Endothelial cell of umbilical vein (primary cell): Measurements from ENCODE around the gene NR4A3. TPM values are rescaled to one million over a fixed set of nuclear protein-coding genes. Genes with fewer than 3 reads are reported as not detected.
A peak's percentile ranks its signal among the peaks of the same experiment; 100 is the strongest.

ENCODE experiments used
- BruUV-seq: library from RNA; stranded (reverse); fragments of 400-500 nt; replicated peaks from 2 replicates; lab custom pipeline; 2021; lab: Mats Ljungman, UMichigan
- CTCF ChIA-PET: fragments of 300-600, 350-600 bp; sonication (Branson Sonifier 250); formaldehyde crosslinking; loops from one replicate; lab custom pipeline; 2021; ENCODE audit warnings: antibody characterized with exemption, inconsistent platforms; lab: Charles Lee
- POLR2A ChIA-PET: fragments of 300-600, 350-600 bp; sonication (Branson Sonifier 250); formaldehyde crosslinking; loops from one replicate; lab custom pipeline; 2021; ENCODE audit warnings: antibody characterized with exemption, inconsistent platforms; lab: Charles Lee
- DNase-seq: peaks from one replicate; pipeline ENCODE4 v3.0.0-alpha.2; 2011; ENCODE audit warnings: low read depth, low spot score
- FAIRE-seq: peaks from 2 replicates; lab custom pipeline; 2011; peaks lifted over from hg19 to GRCh38; lab: Jason Lieb, UNC
- H2AFZ ChIP-seq: 2 replicates; pipeline ENCODE4 v1.6.0; 2012; ENCODE audit warnings: low read depth, low read length, control low read depth, inconsistent platforms
- H3K27ac ChIP-seq: 2 replicates; pipeline ENCODE4 v1.5.1; 2011; ENCODE audit warnings: low read depth, mild to moderate bottlenecking, control low read depth, low read length, moderate library complexity; ENCODE audit not compliant: insufficient read depth
- H3K27me3 ChIP-seq, 2 experiments: 2 replicates each; pipeline versions ENCODE4 v1.6.0 to v1.6.1; 2011; ENCODE audit warnings: low read length in 2 of 2, mixed read lengths in 1 of 2; ENCODE audit not compliant: control insufficient read depth in 2 of 2, insufficient read depth in 2 of 2
- H3K36me3 ChIP-seq, 2 experiments: 2 replicates in 1 of 2; 3 replicates in 1 of 2; pipeline ENCODE4 v1.5.1; 2011; ENCODE audit warnings: low read length in 2 of 2, mild to moderate bottlenecking in 1 of 2, moderate library complexity in 1 of 2; ENCODE audit not compliant: control insufficient read depth in 2 of 2, insufficient read depth in 2 of 2; ENCODE audit errors: extremely low read depth in 1 of 2
- H3K4me1 ChIP-seq: 3 replicates; pipeline ENCODE4 v1.5.1; 2011; ENCODE audit warnings: mild to moderate bottlenecking, low read length; ENCODE audit not compliant: control insufficient read depth, insufficient read depth; ENCODE audit errors: extremely low read depth
- H3K4me2 ChIP-seq: 2 replicates; pipeline ENCODE4 v1.6.1; 2011; ENCODE audit warnings: low read length, control low read depth, mixed read lengths; ENCODE audit not compliant: insufficient read depth
- H3K4me3 ChIP-seq, 3 experiments: fragments of 200-600 bp in 1 of 3; sonication (generic), shearing (Covaris generic) in 1 of 3; replicated peaks in 1 of 3; 2 replicates each; pipeline ENCODE4 v1.5.1; 2011 to 2016; ENCODE audit warnings: control low read depth in 3 of 3, low read length in 3 of 3, mild to moderate bottlenecking in 2 of 3, inconsistent platforms in 1 of 3, low read depth in 1 of 3, moderate library complexity in 1 of 3; ENCODE audit not compliant: insufficient read depth in 1 of 3
- H3K79me2 ChIP-seq: 2 replicates; pipeline ENCODE4 v1.6.0; 2012; ENCODE audit warnings: low read length, inconsistent platforms; ENCODE audit not compliant: control insufficient read depth, insufficient read depth
- H3K9ac ChIP-seq: replicated peaks from 2 replicates; pipeline ENCODE3; 2011; ENCODE audit warnings: low read length, control low read depth; ENCODE audit not compliant: insufficient read depth; ENCODE audit errors: extremely low read depth
- H3K9me1 ChIP-seq: replicated peaks from 3 replicates; pipeline ENCODE4 v1.6.0; 2011; ENCODE audit warnings: mild to moderate bottlenecking, low read length; ENCODE audit not compliant: control insufficient read depth, insufficient read depth; ENCODE audit errors: extremely low read depth
- H3K9me3 ChIP-seq: replicated peaks from 2 replicates; pipeline ENCODE4 v1.5.1; 2012; ENCODE audit warnings: low read length, inconsistent platforms; ENCODE audit not compliant: control insufficient read depth, insufficient read depth
- H4K20me1 ChIP-seq: replicated peaks from 2 replicates; pipeline ENCODE3; 2011; ENCODE audit warnings: mild to moderate bottlenecking, low read length; ENCODE audit not compliant: control insufficient read depth, insufficient read depth; ENCODE audit errors: extremely low read depth
- CTCF ChIP-seq, 2 donors: IDR thresholded peaks; 1 replicate in 1 of 2; 2 replicates in 1 of 2; pipeline ENCODE4 v1.5.1; 2011; ENCODE audit warnings: low read length in 2 of 2, mild to moderate bottlenecking in 2 of 2, moderate library complexity in 2 of 2, control low read depth in 1 of 2, inconsistent platforms in 1 of 2, low read depth in 1 of 2; ENCODE audit not compliant: insufficient read depth in 1 of 2; ENCODE audit errors: extremely low read depth in 1 of 2
- EZH2 ChIP-seq: IDR thresholded peaks from 2 replicates; pipeline ENCODE4 v1.6.1; 2012; ENCODE audit warnings: borderline replicate concordance, low read depth, mild to moderate bottlenecking, moderate library complexity, low read length, inconsistent platforms; ENCODE audit not compliant: severe bottlenecking
- GATA2 ChIP-seq: IDR thresholded peaks from 2 replicates; pipeline ENCODE4 v1.7.0; 2011; ENCODE audit warnings: low read depth, mild to moderate bottlenecking, moderate library complexity, mixed read lengths, low read length; ENCODE audit not compliant: insufficient read length, insufficient read depth
- JUN ChIP-seq: IDR thresholded peaks from 2 replicates; pipeline ENCODE4 v1.6.1; 2011; ENCODE audit warnings: borderline replicate concordance, low read depth; ENCODE audit not compliant: insufficient read length, insufficient read depth
- MYC ChIP-seq: IDR thresholded peaks from one replicate; pipeline ENCODE4 v1.6.1; 2011; ENCODE audit warnings: mild to moderate bottlenecking, low read depth, low read length
- POLR2A ChIP-seq: IDR thresholded peaks from 2 replicates; pipeline ENCODE4 v1.6.1; 2012; ENCODE audit warnings: low read depth, mild to moderate bottlenecking, control low read depth, low read length
- POLR2AphosphoS5 ChIP-seq: IDR thresholded peaks from 2 replicates; pipeline ENCODE4 v1.6.1; 2012; ENCODE audit warnings: low read depth, mild to moderate bottlenecking, control low read depth, low read length, moderate library complexity; ENCODE audit not compliant: insufficient read depth
- dilution Hi-C: fragments of 300-500 bp; cut with MboI; formaldehyde crosslinking; loops from one replicate; pipeline ENCODE4 v1.15.0; 2019; ENCODE audit warnings: low sequenced_read_pairs; ENCODE audit not compliant: extremely low pct_ligation_motif_present
- intact Hi-C: fragments of 100-400 bp; cut with micrococcal nuclease; formaldehyde crosslinking; loops from one replicate; pipeline ENCODE4 v1.10.0; 2022
- polyA plus RNA-seq, 4 experiments: library from polyadenylated mRNA; depleted of rRNA in 3 of 4; stranded (reverse) in 3 of 4; unstranded in 1 of 4; fragments of >200 nt; gene quantifications; 2 replicates each; pipeline versions ENCODE4 v1.2.1 to v1.2.3, GENCODE V29; 2011 to 2012; ENCODE audit warnings: missing spikeins in 1 of 4
- total RNA-seq: library from RNA; stranded (reverse); gene quantifications from 2 replicates; pipeline ENCODE4 v1.2.3, GENCODE V29; 2021
- TF ChIP-seq, protein P1 (sequence below): IDR thresholded peaks from 2 replicates; pipeline ENCODE4 v1.6.1; 2011; ENCODE audit not compliant: insufficient read depth, insufficient read length

Gene NR4A3
- total and polyA plus RNA-seq, 2 donors (not counting 3 experiments of a cell fraction or from before 2014, with no cell fraction given): 0.11 to 0.22 TPM

DNA sequence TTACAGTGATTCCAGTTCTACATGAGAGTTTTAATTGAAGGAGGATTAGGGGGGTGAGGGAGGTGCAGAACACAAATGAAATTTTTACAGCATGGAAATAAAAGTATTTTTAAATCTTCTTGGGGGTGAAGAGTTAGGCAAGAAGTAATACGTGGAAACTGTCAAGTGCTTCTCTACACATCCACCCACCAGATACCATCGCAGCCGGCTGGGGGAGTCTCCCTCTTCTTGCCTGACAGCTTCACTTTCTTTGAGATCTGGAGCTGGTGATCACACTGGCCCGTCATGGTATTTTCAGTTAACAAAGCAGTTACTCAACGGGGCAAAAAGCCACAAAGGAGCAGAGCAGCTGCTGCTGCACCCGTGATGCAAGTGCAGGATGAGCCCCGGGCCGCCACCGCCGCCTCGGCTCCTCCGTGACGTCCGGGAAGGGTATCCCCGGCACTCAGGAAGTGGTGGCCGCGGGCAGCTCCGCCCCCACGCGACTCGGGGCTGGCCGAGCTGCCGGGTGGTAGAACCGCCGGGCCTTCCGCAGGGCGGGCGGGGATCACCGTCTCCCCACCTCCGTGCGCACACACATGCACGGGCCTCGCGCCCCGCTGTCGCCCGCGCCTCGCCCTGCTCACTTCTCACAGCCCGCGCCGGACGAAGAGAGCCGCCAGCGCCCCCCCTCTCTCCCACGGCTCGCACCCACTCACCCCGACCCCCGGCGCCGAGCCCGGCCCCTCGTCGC lies 2.4 kb upstream of the NR4A3 start:
- peak overlapping the region; percentile 93 for H3K9ac ChIP-seq
- ChIA-PET CTCF (interaction anchor here (1.0 to 2.1 kb wide), 6 partner anchors 88 to 783 kb away, joined by 3 to 7 read pairs (median 4); no protein-coding TSS in a partner anchor), POLR2A (no interaction called here)
- H4K20me1 ChIP-seq: no peaks in the 10 kb centered on the region
- no TSS peak for BruUV-seq
- H3K4me2 ChIP-seq: peak overlapping the region; percentile 85
- dilution Hi-C loops: no loop called here
- peak overlapping the region; percentile 13 to 82 (median 78) for H3K4me3 ChIP-seq
- H3K9me3 ChIP-seq: no peaks in the 10 kb centered on the region
- H3K9me1 ChIP-seq: no peaks in the 10 kb centered on the region
- intact Hi-C loops: loop anchor here (1.0 to 5.0 kb wide), 3 partner anchors 12 to 657 kb away; partner anchors contain the start of gene INVS
- H3K36me3 ChIP-seq: no peaks in the 10 kb centered on the region
- peak overlapping the region; percentile 75 for H3K27ac ChIP-seq
- TF ChIP-seq JUN: no peak
- TF ChIP-seq GATA2: peak; percentile 9
- H3K4me1 ChIP-seq: peaks cover 20% of the 10 kb centered on the region
- peak; percentile 42 for FAIRE-seq
- H3K27me3 ChIP-seq: peaks cover 0 to 1% of the 10 kb centered on the region in 2 experiments
- no peaks in the 10 kb centered on the region for H3K79me2 ChIP-seq
- peak overlapping the region; percentile 25 for H2AFZ ChIP-seq
- peak; percentile 78 for DNase-seq

GRCh38 chr9:99819856-99820684 lies 1.6 kb upstream of the NR4A3 start:
- ChIA-PET CTCF (interaction anchor here (0.9 to 2.1 kb wide), 9 partner anchors 10 to 782 kb away, joined by 3 to 9 read pairs (median 3); no protein-coding TSS in a partner anchor), POLR2A (no interaction called here)
- peak; percentile 82 for FAIRE-seq
- H3K36me3 ChIP-seq: no peaks in the 10 kb centered on the region
- peak overlapping the region; percentile 75 for H3K27ac ChIP-seq
- DNase-seq: peak; percentile 93
- H3K9me1 ChIP-seq: no peaks in the 10 kb centered on the region
- TF ChIP-seq MYC (no peak), POLR2A (no peak), JUN (no peak), CTCF (IDR thresholded peaks at IDR 0.05; ENCODE audit: extremely low read depth in 1 of 2, insufficient read depth in 1 of 2, low read depth in 1 of 2, low read length in 2 of 2) (peak; percentile 4 to 9), POLR2AphosphoS5 (peak; percentile 54), EZH2 (no peak), GATA2 (no peak)
- TF ChIP-seq, protein P1, sequence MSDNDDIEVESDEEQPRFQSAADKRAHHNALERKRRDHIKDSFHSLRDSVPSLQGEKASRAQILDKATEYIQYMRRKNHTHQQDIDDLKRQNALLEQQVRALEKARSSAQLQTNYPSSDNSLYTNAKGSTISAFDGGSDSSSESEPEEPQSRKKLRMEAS: no peak
- H3K79me2 ChIP-seq: no peaks in the 10 kb centered on the region
- peak overlapping the region; percentile 93 for H3K9ac ChIP-seq
- peak overlapping the region; percentile 76 for H2AFZ ChIP-seq
- BruUV-seq: TSS peak; percentile 26
- dilution Hi-C loops (no loop called here), intact Hi-C loops (loop anchor here (1.0 to 5.0 kb wide), 12 partner anchors 13 to 777 kb away; partner anchors contain the start of genes INVS, SEC61B and TGFBR1)
- H3K9me3 ChIP-seq: no peaks in the 10 kb centered on the region
- H4K20me1 ChIP-seq: no peaks in the 10 kb centered on the region
- H3K4me2 ChIP-seq: peak overlapping the region; percentile 89
- H3K27me3 ChIP-seq: peaks cover 8% of the 10 kb centered on the region in 2 experiments
- peaks cover 25% of the 10 kb centered on the region for H3K4me1 ChIP-seq
- H3K4me3 ChIP-seq: peak overlapping the region; percentile 47 to 82 (median 78)
